SH-SY5Y (cell line): ENCODE results near the gene TUNAR.

Source experiments
- GATA2 ChIP-seq: IDR thresholded peaks from 2 replicates; pipeline ENCODE4 v1.6.1; 2011; ENCODE audit warnings: mild to moderate bottlenecking, low read depth, low read length
- GATA3 ChIP-seq: IDR thresholded peaks from 2 replicates; pipeline ENCODE4 v1.6.1; 2011; ENCODE audit warnings: low read depth, mild to moderate bottlenecking, low read length, moderate library complexity

GRCh38 chr14:95939335-95939734 lies 62.7 kb downstream of the TUNAR start:
- TF ChIP-seq GATA2 (no peak), GATA3 (no peak)
